Activated CD4-positive, alpha-beta T cell treated with anti-CD3 and anti-CD28 coated beads, Interleukin-2, Interleukin-4, amounts not matched to agents 100 ng/mL and 50 ng/mL, durations not matched to agents 16 hours and 8 hours (primary cell): ENCODE measurements around the gene XRCC5.
A peak's percentile ranks its signal among the peaks of the same experiment; 100 is the strongest.

Experiments
- DNase-seq: peaks from one replicate; pipeline ENCODE4 v3.0.0-alpha.2; 2020; ENCODE audit warnings: low spot score

XRCC5 gene

DNA sequence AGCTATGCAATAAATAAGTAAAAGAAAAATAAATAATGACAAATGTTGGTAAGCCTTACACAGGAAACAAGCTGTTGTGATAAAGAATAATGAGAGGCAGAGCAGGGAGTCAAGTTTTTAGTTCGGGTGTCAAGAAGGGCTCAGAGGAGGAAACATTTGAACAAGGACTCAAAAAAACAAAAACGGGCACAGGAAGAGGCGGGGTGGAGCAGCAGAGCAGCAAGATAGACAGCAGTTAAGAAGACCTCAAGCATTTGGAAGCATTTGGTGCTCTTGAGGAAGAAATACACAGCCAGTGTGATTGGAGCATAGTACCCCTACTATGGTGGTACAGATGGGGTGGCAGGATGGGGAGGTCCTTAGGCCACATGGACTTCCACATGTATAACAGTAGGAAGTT is 24.6 kb upstream of the XRCC5 start:
- peak; percentile 22 for DNase-seq

DNA sequence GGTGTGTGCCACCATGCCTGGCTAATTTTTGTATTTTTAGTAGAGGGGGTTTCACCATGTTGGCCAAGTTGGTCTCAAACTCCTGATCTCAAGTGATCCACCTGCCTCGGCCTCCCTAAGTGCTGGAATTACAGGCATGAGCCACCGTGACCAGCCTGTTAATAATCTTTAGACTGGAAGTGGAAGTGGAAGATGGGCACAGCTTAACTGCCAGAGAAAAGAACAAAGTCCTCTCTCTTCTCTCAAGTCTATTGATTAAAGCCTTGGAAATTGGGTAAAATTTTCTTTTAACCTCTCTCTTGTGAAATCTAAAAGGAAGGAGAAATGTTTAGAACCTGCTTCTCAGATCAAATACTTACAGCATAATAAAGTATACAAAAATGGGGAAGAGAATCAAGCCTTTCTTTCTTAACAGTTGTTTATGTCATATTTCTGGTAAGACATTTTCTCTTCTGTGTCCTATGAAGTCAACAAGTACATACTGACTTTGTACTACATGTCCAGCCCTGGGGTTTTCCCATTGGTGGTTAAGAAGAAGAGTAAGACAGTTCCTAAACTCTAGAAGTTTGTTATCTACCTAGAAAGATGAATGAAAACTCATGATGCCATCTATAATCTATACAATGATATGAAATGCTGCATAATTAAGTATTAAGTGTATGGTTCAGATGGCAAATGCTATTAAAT is 22.8 kb upstream of the XRCC5 start:
- no peak for DNase-seq

DNA sequence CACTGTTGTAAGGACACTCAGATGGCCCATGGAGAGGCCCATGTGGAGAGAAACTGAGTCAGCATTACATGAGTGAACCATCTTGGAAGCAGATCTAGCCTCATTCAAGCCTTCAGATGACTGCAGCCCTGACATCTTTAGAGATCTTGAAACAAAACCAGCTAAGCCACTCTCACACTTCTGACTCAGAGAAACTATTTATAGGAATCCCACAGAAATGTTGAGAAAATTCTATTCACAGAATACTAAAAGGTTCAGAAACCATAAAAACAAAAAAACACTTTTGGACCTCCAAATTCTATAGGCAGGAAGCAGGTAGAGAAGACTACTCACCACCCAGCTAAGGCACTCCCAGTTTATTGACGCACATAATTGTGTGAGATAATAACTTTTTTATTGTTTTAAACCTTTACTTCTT is 18.8 kb upstream of the XRCC5 start:
- no peak for DNase-seq

DNA sequence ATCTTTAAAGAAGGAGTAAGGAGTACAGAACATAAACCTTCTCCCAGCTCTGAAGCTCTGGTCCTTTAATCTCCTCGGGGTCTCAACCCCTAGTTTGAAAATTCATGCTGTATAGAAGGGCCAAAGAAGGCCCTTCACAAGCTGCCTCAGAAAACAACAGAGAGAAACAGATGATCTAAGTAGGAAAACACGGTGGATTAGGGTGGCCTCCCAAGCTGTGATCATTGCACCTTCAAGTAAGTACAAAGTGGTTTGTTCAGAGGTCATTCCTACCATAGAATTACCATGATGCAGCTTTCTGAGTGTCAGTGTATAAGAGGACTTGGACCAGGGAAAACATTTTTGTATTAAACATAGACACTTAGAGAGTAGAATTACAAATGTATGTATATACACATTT is 16.5 kb upstream of the XRCC5 start:
- no peak for DNase-seq

DNA sequence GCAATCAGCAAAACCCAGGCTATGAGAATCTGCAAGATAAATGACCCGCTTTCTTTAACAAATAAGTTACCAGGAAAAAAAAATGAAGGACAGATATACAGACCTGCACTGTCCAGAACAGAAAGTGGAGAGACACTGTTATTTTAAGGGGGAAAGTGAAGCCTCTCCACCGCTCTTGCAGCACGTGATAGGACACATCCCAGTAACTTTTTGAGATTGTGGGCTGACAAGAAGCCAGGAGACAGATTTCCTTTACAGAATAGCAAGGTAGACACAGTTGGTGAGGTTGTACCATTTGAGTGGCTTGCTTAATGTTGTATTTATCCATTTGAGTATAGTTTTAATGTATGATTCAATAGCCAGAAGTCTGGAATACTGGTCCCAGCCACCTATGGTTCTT is 14.4 kb upstream of the XRCC5 start:
- no peak for DNase-seq

DNA sequence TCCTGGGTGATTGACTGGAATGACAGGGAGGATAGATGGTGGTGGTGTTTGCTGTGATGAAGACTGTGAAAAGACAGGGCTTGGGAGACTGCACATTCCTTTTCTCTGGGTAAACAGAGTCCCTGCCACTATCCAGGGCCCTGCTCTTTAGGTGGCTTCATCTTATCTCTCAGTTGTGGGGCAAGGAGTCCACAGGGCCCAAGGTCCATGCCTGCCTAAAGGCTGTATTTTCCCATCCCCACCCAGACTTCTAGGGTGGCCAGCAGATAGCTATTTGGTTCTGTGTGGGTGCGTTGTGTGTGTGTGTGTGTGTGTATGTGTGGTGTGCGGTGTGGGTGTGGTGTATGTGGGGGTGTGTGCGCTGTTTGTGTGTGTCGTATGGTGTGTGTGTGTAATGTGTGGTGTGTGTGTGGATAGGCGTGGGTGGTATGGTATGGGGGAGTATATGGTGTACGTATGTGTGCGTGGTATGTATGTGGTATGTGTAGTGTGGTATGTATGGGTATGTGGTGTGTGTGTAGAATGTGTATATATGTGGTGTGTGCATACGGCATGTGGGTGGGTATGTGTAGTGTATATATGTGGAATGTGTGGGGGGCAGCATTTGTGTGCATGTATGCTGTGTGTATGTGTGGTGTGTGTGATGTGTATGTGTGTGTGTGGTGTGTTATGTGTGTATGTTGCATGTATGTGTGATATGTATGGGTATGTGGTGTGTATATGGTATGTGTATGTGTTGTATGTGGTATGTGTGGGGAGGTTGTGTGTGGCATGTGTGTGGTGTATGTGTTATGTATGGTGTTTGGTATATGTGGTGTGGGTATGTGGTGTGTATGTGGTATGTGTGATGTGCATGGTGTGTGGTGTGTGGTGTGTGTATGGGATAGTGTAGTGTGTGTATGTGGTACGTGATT is 10.5 kb upstream of the XRCC5 start:
- no peak for DNase-seq

DNA sequence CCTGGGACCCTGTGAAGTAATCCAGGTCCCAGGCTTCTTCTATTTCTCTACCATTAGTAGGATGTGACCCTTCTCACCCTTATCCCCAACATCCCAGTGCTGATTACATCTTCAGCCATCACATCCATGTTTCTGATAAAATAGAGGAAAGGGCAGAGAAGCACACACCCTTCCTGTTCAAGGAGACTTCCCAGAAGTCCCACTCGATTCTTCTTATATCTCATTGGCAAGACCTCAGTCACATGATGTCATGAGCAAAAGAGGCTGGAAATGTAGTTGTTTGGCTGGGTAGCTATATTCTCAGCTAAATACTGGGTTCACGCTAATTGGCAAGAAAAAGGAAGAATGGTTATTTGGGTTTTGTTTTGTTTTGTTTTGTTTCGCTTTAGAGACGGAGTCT is 8.0 kb upstream of the XRCC5 start:
- DNase-seq, result no peak

DNA sequence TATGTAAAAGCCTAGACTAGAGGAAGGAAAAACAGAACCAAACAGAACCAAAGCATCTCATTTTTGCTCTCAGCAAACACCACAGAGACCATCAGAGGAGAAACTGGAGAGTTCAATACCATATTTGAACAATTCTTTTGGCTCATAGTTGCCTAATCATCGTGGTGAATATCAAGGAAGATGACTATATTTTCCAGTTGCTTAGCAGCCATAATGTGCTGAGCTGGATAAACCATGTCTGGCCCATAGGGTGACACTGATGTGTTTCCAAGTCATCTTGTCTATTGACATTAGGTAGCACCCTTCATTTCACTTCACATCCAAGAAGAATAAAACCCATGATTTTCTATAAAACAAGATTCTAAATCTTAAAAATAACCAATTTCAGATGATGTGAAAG is 5.9 kb upstream of the XRCC5 start:
- no peak for DNase-seq

DNA sequence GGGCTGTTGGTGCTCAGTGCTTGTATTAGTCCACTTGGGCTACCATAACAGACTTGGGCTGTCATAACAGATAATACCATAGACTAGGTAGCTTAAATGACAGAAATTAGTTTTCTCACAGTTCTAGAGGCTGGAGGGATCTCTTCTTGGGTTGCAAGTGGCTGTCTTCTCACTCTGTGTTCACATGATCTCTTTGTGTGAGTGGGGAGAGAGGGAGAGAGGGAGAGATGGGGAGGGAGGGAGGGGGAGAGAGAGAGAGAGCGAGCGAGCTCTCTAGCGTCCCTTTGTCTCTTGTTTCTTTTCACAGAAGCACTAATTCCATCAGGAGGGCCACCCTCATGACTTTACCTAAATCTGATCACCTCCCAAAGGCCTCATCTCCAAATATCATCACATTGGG is 4.5 kb upstream of the XRCC5 start:
- no peak for DNase-seq

DNA sequence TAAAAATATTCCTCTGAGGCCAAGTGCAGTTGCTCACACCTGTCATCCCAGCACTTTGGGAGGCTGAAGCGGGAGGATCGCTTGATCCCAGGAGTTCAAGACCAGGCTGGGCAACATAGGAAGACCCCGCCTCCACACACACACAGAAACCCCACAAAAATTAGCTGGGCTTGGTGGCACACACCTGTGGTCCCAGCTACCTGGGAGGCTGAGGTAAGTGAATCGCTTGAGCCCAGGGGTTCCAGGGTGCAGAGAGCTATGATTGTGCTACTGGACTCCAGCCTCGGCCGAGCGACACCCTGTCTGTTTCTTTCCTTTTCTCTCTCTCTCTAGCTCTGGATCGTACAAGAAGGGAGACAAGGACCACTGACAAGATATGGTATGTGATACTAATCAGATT is 1.8 kb upstream of the XRCC5 start:
- DNase-seq, result no peak

DNA sequence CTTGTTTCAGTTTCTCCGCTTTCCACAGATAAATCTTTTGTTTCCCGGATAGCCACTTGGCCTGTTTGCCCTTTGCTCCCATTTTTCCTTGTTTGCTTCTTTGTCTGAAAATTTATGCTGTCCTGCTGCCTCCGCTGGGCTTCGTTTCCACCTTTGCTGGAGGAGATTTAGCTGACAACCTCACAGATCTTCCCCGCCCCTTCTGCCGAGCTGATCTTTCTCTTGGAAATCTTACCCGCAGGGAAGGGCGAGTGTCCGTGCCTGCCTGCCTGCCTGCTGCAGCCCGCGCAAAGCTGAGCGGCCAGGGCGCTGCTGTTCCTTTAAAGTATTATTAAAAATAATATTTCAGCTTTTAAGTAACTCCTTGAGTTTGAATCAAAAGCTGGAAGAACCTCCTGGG is 1.4 kb upstream of the XRCC5 start:
- no peak for DNase-seq

DNA sequence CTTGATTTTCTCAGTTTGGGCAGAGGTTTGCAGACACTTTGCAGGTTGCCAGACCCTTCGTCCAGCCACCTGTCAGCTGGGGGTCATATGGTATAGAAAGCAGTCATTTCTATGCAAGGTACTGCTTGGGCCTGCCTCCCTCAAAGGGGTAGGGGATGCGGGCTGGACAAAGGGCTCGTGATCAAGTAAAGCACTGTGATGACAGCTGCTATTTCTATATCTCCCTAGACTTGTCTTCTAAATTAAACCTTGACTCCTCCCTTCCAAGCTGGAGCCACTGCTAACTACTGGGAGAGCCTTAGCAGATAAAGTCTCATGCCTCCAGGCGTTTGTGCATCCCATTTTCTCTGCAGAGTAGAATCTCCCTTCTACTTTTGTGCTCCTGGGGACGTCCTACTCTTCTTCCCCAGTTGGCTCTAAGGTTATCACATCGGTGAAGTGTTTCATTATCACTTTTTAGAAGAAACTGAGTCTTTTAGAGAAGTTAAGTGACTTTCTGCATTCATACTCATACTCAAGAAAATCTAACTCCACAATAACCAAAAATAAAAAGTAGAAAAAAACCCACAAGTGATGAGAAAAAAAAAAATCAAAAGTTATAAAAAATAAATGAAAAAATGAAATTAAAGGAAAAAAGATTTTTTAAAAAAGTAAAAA is 710 bp upstream of the XRCC5 start:
- DNase-seq, result no peak

DNA sequence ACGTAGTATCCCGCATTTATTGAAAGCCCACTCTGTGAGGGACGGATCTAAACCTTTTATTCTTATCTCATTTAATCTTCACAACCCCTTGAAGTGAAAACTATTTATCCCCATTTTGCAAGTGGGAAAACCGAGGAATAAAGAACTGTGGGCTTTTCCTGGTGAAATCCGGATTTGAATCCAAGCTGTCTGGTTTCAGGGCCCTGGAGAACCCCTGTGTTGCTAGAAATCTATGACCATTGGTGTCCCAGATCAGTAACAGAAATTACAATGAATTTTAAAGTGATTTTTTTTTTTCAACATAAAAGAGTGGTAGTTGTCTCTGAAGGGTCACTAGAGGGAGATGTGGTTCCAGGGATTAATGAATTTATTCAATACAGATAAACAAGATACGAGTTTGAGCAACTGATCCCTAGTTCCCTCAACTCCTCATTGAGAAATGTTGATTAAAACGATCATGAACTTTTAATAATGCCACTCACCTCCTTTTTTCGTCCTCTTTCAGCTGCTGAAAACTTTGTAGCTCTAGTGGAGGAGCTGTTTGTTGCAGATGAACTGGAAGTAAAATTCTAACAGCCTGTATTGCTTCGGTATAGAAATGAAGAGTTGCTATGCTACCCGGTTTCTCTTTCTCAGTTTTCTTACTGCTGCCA is 940 bp downstream of the XRCC5 start:
- peak; percentile 34 for DNase-seq

DNA sequence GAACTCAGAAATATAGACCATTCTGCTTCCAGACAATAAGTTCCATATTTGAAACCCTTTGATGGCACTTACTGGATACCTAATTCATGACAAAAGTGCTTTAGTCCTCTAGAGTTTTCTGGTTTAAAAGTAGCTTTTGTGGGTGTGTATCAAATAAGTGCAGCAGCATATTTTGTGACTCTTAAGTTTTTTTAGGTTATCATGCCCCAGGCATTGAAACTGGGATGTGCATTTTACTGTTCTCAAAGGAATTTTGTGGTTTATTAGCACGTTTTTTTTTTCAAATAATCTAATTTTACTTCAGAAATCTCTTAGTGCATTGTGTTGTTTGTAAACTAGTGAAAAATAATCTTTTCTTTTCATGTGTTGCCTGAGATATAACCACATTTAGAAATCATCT is 1.5 kb downstream of the XRCC5 start:
- no peak for DNase-seq

DNA sequence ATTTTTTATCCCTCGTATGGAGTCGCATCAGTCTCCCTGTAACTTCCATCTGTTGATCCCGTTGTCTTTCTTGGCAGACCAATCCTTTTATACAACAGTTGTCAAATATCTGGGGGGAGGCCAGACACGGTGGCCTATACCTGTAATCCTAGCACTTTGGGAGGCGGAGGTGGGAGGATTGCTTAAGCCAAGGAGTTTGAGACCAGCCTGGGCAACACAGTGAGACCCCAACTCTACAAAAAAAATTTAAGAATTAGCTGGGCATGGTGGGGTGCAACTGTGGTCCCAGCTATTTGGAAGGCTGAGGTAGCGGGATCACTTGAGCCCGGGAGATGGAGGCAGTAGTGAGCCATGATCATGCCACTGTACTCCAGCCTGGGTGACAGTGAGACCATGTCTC is 2.0 kb downstream of the XRCC5 start:
- DNase-seq, result no peak

DNA sequence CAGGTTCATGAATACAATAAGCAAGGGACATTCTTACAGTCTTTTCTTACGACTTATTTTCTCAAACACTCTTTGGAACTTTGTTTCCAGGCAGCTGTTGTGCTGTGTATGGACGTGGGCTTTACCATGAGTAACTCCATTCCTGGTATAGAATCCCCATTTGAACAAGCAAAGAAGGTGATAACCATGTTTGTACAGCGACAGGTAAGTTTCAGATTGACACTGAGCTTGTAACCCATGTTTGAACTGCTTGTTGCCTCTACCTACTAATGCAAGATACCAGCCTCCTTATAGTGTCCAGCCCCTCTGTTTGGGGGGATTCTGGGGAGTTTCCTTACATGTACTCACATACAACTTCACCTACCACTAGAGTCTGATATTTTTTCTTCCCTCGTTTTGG is 3.8 kb downstream of the XRCC5 start:
- DNase-seq, result no peak

DNA sequence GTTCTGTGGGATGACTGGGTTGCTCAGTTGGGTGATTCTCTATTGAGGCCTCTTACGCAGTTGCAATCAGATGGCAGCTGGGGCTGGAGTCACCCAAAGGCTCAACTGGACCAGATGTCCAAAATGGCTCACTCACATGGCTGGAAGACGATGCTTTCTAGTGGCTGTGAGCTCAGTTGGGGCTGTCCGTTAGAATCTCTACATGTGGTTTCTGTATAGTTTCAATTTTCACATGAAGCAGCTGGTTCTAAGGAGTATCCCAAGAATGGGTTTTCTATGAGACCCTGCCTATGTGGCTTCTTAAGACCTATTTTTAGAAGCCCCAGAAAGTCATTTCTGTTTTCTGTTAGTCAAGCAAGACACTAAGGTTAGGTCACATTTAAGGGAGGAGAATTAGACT is 4.4 kb downstream of the XRCC5 start:
- no peak for DNase-seq

DNA sequence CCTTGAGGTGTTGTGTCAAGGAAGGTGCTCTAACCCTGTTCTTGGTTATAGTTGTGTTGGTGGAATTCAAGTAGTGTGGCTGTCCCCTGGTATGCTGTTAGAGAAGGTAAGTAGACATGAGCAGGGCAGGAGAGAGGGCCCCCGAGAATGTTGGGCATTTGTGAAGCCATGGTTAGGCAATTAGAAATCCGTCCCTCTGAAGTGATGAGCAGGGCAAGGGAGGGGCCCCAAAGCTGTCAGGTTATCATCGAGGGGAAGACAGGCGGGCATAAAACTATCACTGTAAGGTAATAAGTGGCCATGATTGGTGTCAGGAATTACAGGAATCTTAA is 5.2 kb downstream of the XRCC5 start:
- no peak for DNase-seq

DNA sequence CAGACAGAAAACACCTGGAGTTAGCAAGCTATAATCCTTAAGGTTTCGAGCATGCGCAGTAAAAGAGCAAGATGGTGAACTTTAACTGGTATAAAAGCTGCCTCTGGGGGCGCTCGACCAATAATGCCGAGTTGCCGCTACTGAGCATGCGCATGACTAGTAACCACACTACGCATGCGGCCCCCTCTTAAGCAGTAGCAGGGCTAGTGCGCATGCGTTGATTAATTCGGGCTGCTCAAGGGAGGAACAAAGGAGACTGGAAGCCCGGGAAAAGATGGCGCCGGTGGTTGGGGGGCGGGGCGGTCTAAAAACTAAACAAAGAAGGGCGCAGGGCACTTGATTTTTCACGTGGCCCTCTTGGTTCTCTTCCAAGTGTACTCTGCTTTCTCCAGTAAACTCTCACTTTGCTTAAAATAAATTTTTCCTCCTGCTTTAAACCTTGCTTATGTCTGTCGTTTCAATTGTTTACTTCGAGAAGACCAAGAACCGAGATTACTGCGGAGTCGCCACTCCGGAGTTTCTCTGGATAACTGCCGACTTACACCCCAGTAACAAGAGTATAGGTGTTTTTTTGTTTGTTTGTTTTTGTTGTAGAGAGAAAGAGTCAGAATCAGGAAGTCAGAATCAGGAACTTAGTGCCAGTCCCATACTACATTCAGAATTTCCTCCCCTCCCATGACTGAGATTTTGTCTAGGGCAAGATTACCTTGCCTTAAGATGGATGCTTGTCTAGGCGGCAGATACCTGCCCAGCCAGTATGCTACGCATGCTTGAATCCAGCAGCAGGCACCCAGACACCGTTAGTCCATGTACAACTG is 5.8 kb downstream of the XRCC5 start:
- peak; percentile 98 for DNase-seq

DNA sequence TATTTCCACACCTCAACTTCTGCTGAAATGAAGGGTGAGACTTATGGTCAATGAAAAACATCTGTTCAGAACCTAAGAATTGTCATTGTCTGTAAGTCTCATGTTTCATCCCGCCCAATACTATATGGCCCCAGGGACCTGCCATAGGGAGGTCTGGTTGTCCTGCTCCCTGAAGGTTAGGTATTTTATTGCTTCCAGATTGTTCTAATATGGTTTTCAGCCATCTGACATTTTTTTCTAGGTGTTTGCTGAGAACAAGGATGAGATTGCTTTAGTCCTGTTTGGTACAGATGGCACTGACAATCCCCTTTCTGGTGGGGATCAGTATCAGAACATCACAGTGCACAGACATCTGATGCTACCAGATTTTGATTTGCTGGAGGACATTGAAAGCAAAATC is 7.3 kb downstream of the XRCC5 start:
- DNase-seq, result no peak

DNA sequence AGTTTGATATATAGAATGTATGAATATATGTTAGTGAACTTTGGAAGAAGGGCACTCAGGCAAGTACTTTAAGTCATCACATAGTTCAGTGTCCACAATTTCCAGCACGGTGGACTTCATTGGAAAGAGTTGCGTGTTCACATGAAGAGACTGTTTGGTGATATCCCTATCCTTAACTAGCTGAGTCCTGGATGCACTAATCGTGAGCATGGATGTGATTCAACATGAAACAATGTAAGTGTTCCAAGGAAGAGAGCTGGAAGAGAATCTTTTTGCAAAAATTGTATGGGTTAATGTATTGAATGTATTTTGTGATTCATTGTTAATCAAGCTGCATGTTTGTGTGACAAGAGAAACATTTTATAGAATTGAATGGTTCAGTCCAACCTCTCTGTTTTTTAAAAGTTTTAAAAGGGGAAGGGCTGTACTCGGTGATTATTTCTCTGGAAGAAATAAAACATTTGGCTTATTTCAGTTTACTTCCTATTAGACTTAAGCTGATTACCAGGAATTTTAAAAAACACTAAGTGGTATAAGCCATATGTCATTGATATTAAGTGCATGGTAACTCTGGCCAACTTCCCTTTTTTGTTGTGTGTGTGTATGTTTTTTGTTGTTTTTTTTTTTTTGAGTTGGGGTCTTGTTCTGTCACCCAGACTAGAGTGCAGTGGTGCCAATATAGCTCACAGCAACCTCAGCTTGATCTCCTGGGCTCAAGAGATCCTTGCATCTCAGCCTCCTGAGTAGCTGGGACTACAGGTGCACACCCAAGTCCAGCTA is 8.6 kb downstream of the XRCC5 start:
- DNase-seq, result no peak
